ENCODE data around the gene CHL1. TPM values are rescaled to one million over a fixed set of nuclear protein-coding genes. Genes with fewer than 3 reads are reported as not detected.

The CHL1 gene
- not detected in 2 replicates for total RNA-seq (2014; rRNA removed; shearing (Covaris generic); ENCODE audit: low replicate concordance)

- Histone ChIP-seq H3K36me3 (no peaks in the 10 kb centered on the region), H3K27me3 (peaks cover 29% of the 10 kb centered on the region), H3K9me3 (no peaks in the 10 kb centered on the region), H3K4me3 (peak within 1 kb of the TSS; percentile 30)
- DNase-seq: no peak
Observed at GRCh38 chr3:196311-197148, at the start of gene CHL1. Gene CHL1, plus strand, starts transcription at chr3:196763. Its CDS starts 123,014 bp downstream, at chr3:319777.

GRCh38 chr3:151614-152189 is 44.9 kb upstream of the CHL1 start:
- H3K4me3 ChIP-seq: no peak overlapping the region
- H3K36me3 ChIP-seq: no peaks in the 10 kb centered on the region
- DNase-seq: no peak
- no peaks in the 10 kb centered on the region for H3K9me3 ChIP-seq
- no peaks in the 10 kb centered on the region for H3K27me3 ChIP-seq

GRCh38 chr3:159974-160373 is 36.6 kb upstream of the CHL1 start:
- Histone ChIP-seq H3K9me3 (no peaks in the 10 kb centered on the region), H3K4me3 (no peak overlapping the region), H3K27me3 (no peaks in the 10 kb centered on the region), H3K36me3 (no peaks in the 10 kb centered on the region)
- DNase-seq: no peak

- no peak overlapping the region for H3K4me3 ChIP-seq
- no peaks in the 10 kb centered on the region for H3K27me3 ChIP-seq
- no peaks in the 10 kb centered on the region for H3K36me3 ChIP-seq
- no peak for DNase-seq
- no peaks in the 10 kb centered on the region for H3K9me3 ChIP-seq
Observed at GRCh38 chr3:166071-166470, 30.5 kb upstream of the CHL1 start.

- Histone ChIP-seq H3K27me3 (no peaks in the 10 kb centered on the region), H3K4me3 (no peak overlapping the region), H3K9me3 (no peaks in the 10 kb centered on the region), H3K36me3 (no peaks in the 10 kb centered on the region)
- no peak for DNase-seq
Observed at GRCh38 chr3:166799-167198, 29.8 kb upstream of the CHL1 start.

- no peaks in the 10 kb centered on the region for H3K9me3 ChIP-seq
- no peak for DNase-seq
Observed at GRCh38 chr3:173886-174285, 22.7 kb upstream of the CHL1 start.

DNA sequence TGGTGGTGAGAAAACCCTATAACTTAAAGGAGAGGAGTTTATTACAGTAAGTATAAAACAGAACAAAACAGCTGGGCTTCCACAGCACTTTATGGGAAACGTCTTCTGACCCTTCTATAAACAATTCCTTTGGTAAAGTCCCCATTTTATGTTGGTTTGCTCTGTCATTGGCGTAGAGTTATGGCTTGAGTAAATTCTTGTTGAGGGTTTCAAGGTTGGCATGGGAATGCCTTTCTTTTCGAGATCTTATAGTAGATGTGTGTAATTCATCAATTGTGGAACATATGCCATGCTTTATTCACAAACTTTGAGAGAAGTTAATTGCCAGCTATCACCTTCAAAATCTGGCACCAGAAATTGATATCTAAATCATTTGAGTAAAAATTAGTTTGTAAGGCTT is 11.6 kb upstream of the CHL1 start:
- Histone ChIP-seq H3K4me3 (no peak overlapping the region), H3K27me3 (no peaks in the 10 kb centered on the region), H3K9me3 (no peaks in the 10 kb centered on the region), H3K36me3 (no peaks in the 10 kb centered on the region)
- no peak for DNase-seq

More at GRCh38 chr3:173886-174285, 22.7 kb upstream of the CHL1 start:
- no peak overlapping the region for H3K4me3 ChIP-seq
- no peaks in the 10 kb centered on the region for H3K36me3 ChIP-seq
- H3K27me3 ChIP-seq: no peaks in the 10 kb centered on the region

DNA sequence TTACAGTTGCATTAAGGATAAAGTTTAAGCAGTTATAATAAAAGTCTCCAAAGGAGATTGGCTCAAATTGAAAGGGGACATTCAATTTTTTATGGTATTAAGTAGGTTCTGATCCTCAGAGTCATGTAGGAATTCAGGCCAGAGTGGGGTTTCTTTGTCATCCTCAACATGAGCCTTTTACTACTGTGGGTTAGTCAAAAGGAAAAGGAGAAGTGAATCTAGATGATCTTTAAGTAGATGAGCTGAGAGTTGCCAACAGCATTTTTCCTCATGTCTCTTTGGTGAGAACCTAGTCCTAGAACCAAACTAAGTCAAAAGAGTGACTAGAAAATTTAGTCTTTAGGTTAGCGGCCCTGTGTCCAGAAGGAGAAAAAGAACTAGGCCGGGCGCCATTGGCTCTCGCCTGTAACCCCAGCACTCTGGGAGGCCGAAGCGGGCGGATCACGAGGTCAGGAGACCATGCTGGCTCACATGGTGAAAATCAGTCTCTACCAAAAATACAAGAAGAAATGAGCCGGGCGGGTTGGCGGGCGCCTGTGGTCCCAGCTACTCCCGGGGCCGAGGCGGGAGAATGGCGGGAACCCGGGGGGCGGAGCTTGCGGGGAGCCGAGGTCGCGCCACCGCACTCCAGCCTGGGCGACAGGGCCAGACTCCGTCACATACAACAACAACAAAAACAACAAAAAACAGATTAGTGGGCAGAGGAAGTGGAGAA is 4.2 kb upstream of the CHL1 start:
- Histone ChIP-seq H3K4me3 (no peak overlapping the region), H3K27me3 (peaks cover 18% of the 10 kb centered on the region; the same call in 1 of the 2 replicates), H3K9me3 (no peaks in the 10 kb centered on the region), H3K36me3 (no peaks in the 10 kb centered on the region)
- DNase-seq: no peak

- no peaks in the 10 kb centered on the region for H3K36me3 ChIP-seq
- no peaks in the 10 kb centered on the region for H3K9me3 ChIP-seq
- H3K4me3 ChIP-seq: no peak overlapping the region
- peaks cover 24% of the 10 kb centered on the region for H3K27me3 ChIP-seq
- DNase-seq: no peak
Observed at GRCh38 chr3:194001-194400, 2.6 kb upstream of the CHL1 start.

GRCh38 chr3:194421-194820 is 2.1 kb upstream of the CHL1 start:
- Histone ChIP-seq H3K4me3 (no peak overlapping the region), H3K36me3 (no peaks in the 10 kb centered on the region), H3K9me3 (no peaks in the 10 kb centered on the region), H3K27me3 (peaks cover 25% of the 10 kb centered on the region)
- no peak for DNase-seq

DNA sequence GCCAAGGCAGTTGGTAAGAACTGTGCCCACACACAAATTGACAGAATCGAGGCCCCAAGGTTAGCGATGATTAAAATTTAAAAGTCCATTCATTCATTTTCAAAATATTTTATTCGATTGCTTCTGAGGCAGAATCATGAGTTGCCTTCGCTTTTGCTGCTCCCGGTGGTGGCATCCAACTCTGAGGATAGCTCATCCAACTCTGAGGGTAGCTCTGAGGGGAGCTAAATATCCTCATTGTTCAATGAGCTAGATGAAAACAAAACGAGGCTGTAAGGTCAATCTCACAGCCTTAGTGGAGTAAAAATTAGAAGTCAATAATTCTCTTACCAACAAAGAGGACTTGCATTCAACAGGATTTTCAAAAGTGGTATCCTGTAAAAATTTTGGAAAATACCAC is 897 bp upstream of the CHL1 start:
- DNase-seq: no peak
- no peaks in the 10 kb centered on the region for H3K9me3 ChIP-seq
- no peak overlapping the region for H3K4me3 ChIP-seq
- peaks cover 29% of the 10 kb centered on the region for H3K27me3 ChIP-seq
- no peaks in the 10 kb centered on the region for H3K36me3 ChIP-seq

DNA sequence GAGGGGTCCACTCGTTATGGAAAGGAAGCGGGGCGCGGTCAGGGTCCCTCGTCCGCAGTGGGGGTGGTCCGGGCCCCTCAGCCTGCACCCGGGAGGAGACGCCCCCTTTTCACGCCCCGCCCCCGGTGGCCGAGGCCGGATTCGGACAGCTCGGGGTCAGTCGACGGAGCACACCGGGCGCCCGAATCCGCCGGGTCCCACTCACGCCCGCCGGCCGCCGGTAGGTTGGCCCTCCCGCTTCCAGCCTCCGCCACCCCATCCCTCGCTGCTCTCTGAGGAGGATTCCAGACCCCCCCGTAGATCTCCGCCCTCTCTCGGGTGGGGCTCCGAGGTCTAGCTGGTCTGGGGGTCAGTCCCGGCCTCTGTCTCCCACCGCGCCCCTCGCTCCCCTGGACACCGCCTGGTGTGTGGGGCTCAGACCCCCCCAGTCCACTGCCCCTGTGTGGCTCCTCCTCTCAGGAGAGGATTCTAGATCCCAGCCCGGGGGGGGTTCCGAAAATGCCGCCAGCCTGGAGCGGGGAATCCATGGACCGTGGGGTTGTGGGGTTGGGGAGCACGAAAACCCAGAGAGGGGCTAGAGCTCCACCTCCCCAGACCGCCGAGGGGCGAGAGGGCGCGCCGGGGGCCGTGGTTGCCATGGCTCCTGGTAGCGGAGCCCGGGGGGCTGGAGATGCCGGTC is 725 bp downstream of the CHL1 start:
- H3K4me3 ChIP-seq: peak overlapping the region; percentile 30
- no peak for DNase-seq
- peaks cover 29% of the 10 kb centered on the region for H3K27me3 ChIP-seq
- H3K9me3 ChIP-seq: no peaks in the 10 kb centered on the region
- no peaks in the 10 kb centered on the region for H3K36me3 ChIP-seq

DNA sequence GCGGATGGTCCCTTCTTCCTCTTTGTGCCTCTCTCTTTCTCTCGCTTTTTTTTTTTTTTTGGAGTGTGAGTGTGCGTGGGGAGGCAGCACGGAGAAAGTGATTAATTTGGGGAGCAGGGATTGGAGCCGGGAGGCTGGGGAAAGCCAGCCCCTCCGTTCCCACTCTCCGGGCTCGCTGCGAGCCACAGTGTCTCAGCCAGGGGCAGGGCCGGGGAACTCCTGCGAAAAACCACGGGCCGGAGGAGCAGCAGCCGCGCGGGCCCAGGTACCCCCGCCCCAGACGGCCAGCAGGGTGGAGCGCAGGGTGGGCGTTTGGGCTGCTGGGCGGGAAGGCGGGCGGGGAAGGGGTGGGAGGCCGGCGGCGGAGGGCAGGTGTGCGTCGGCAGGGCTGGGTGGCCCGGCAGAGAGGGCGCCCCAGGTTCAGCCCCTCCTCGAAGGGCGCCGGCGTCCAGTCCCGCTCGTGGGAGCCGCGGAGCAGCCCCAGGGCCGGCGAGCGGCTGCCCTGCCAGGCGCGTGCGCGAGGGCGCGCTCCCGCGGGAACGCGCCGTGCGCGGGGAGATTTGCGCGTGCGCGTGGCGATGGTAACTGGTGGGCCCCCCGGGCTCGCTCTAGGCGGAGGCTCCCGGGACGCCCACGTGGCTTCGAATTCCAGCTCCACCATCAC is 1.4 kb downstream of the CHL1 start:
- Histone ChIP-seq H3K4me3 (peak overlapping the region; percentile 30), H3K36me3 (no peaks in the 10 kb centered on the region), H3K9me3 (no peaks in the 10 kb centered on the region), H3K27me3 (peaks cover 29% of the 10 kb centered on the region)
- no peak for DNase-seq

- DNase-seq: no peak
- Histone ChIP-seq H3K36me3 (no peaks in the 10 kb centered on the region), H3K9me3 (no peaks in the 10 kb centered on the region), H3K27me3 (peaks cover 26% of the 10 kb centered on the region), H3K4me3 (no peak overlapping the region)
Observed at GRCh38 chr3:199835-200234, 3.3 kb downstream of the CHL1 start.

- H3K36me3 ChIP-seq: no peaks in the 10 kb centered on the region
- no peak overlapping the region for H3K4me3 ChIP-seq
- peaks cover 22% of the 10 kb centered on the region for H3K27me3 ChIP-seq
- no peak for DNase-seq
- no peaks in the 10 kb centered on the region for H3K9me3 ChIP-seq
Observed at GRCh38 chr3:200758-201325, 4.3 kb downstream of the CHL1 start.

- Histone ChIP-seq H3K36me3 (no peaks in the 10 kb centered on the region), H3K27me3 (0 out of 2 replicates have a peak, but pooled peaks cover 4% of the 10 kb centered on the region), H3K9me3 (no peaks in the 10 kb centered on the region), H3K4me3 (no peak overlapping the region)
- DNase-seq: no peak
Observed at GRCh38 chr3:204102-204501, 7.5 kb downstream of the CHL1 start.
